Measurements from ENCODE around the gene SPAG16. TPM values are rescaled to one million over a fixed set of nuclear protein-coding genes. Genes with fewer than 3 reads are reported as not detected.

Gene SPAG16
- total RNA-seq, 2 donors from 2014 or later: 5.3 to 6.6 TPM

DNA sequence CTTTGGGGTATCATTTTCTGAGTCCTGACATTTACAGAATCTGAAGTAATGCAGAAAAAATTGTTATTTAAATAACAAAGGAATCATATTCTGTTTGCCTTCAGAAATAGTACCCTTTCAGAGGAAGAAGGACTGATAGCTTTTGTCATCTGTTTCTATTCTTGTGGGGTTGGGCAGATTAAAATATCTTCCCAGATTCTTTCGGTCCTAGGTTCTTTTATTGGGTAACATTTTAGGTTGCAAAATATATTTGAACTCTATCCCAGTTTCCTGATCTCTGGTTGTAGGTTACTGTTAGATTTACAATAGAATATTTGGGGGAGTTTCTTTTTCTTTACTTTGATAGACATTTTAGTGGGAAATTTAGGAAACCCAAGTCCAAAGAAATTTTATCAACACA, 550.5 kb downstream of the SPAG16 start:
- Mint-ChIP-seq H3K4me3 (no peak overlapping the region), H3K9me3 (peaks cover 9% of the 10 kb centered on the region), H3K36me3 (no peaks in the 10 kb centered on the region), H3K27me3 (no peaks in the 10 kb centered on the region), H3K4me1 (ENCODE audit: low read depth in 2 of 2) (no peaks in the 10 kb centered on the region), H3K27ac (no peak overlapping the region)
- DNase-seq (ENCODE audit: low spot score) (no peak), ATAC-seq (no peak)

DNA sequence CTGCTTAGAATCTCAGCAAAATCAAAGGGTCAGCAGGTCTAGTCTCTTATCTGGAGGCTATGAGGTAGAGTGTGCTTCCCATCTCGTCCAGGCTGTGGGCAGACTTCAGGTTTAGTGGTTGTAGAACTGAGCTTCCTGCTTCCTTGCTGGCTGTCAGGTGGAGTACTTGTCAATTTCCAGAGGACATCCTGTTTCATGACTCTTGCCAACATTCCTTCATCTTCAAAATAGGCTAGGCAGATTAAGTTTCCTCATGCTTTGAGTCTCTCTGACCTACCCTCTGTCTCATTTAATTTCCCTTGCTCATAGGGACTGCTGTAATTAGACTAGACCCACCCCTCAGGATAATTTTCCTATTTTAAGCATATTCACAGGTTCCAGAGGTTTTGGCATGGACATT, 562.6 kb downstream of the SPAG16 start:
- Mint-ChIP-seq H3K4me3 (no peak overlapping the region), H3K4me1 (ENCODE audit: low read depth in 2 of 2) (no peaks in the 10 kb centered on the region), H3K27ac (no peak overlapping the region), H3K36me3 (no peaks in the 10 kb centered on the region), H3K27me3 (no peaks in the 10 kb centered on the region), H3K9me3 (no peaks in the 10 kb centered on the region)
- DNase-seq (ENCODE audit: low spot score) (no peak), ATAC-seq (no peak)

DNA sequence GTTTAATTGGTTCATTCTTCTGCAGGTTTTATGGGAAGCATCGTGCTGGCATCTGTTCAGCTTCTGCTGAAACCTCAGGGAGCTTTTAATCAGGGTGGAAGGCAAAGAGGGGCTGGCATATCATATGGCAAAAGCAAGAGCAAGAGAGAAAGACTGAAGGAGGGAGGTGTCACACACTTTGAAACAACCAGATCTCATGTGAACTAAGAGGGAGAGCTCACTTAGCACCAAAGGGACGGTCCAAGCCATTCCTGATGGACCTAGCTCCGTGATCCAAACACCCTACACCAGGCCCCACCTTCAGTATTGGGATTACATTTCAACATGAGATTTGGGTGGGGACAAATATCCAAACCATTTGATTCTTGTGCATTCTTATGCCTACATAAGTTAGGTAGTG, 563.1 kb downstream of the SPAG16 start:
- H3K4me3 Mint-ChIP-seq: no peak overlapping the region
- H3K4me1 Mint-ChIP-seq (ENCODE audit: low read depth in 2 of 2): no peaks in the 10 kb centered on the region
- H3K27me3 Mint-ChIP-seq: no peaks in the 10 kb centered on the region
- ATAC-seq (no peak), DNase-seq (ENCODE audit: low spot score) (no peak)
- no peak overlapping the region for H3K27ac Mint-ChIP-seq
- no peaks in the 10 kb centered on the region for H3K9me3 Mint-ChIP-seq
- H3K36me3 Mint-ChIP-seq: no peaks in the 10 kb centered on the region

DNA sequence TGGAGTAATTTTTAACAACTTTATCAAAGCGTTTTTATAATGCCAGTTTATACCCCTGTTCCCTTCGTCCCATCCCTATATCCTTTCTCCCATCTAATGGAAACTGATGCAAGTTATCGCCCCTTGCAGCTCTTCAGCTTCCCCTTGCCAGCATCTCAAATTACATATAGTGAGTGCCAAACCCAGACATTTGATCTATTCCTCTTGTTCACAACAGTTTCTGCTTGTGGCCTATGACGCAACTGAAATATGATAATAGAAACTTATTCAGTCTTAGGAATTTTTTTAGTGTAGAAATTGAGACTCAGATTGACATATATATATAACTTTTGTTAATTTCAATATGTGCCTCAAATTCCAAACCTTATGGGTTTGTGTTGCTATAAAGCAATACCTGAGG, 564.4 kb downstream of the SPAG16 start:
- Mint-ChIP-seq H3K36me3 (no peaks in the 10 kb centered on the region), H3K4me3 (no peak overlapping the region), H3K27ac (no peak overlapping the region), H3K27me3 (no peaks in the 10 kb centered on the region), H3K4me1 (ENCODE audit: low read depth in 2 of 2) (no peaks in the 10 kb centered on the region), H3K9me3 (no peaks in the 10 kb centered on the region)
- DNase-seq (ENCODE audit: low spot score) (no peak), ATAC-seq (no peak)

DNA sequence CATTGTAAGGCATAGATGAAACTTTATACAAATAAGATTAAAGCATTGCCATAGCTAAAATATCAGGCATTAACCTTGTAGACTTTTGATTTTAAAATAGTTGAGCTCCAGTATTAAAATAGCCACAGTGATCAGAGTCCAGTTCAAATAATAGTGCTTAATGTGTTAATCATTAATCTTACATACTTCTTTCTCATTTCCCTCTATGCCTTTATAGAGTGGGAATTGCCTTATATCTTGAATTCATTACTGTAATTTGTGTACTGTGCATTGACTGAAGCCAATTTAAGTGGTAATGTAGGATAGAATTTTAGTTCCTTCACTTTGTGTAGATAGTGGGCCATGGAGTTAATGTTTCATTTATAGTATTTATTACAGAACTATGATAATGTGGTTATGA, 577.4 kb downstream of the SPAG16 start:
- DNase-seq (ENCODE audit: low spot score) (no peak), ATAC-seq (no peak)
- Mint-ChIP-seq H3K36me3 (no peaks in the 10 kb centered on the region), H3K27me3 (no peaks in the 10 kb centered on the region), H3K27ac (no peak overlapping the region), H3K4me1 (ENCODE audit: low read depth in 2 of 2) (no peaks in the 10 kb centered on the region), H3K4me3 (no peak overlapping the region), H3K9me3 (no peaks in the 10 kb centered on the region)

DNA sequence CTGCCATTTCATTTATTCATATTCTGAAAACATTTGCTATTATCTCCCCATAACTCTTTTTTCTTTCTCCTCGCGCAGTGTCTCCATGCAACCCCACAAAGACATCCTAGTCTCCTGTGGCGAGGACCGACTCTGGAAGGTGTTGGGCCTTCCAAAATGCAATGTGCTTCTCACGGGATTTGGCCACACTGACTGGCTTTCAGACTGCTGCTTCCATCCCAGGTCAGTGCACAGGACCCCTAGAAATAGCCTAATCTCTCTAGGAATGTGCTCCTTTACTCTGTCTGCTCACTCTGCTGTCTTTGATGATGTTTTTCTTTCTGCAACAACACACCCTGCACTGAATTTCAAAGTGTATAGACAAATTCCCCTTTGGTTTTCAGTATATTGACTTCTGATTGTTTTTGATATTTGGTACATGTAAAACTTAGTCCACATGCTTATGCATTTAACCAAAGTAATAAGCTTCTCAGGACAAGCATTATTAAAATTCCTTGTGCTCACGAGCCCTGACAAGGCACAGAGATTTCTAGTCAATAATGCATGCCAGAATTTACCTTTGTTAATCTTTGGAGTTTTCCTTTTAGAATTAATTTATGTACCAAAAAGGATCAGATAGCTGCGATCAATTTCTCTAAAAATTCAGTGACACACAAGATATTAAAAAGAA, 578.3 kb downstream of the SPAG16 start:
- H3K4me3 Mint-ChIP-seq: no peak overlapping the region
- no peaks in the 10 kb centered on the region for H3K36me3 Mint-ChIP-seq
- H3K9me3 Mint-ChIP-seq: no peaks in the 10 kb centered on the region
- H3K27me3 Mint-ChIP-seq: no peaks in the 10 kb centered on the region
- no peak overlapping the region for H3K27ac Mint-ChIP-seq
- no peak for ATAC-seq
- H3K4me1 Mint-ChIP-seq (ENCODE audit: low read depth in 2 of 2): no peaks in the 10 kb centered on the region
- no peak for DNase-seq (ENCODE audit: low spot score)

DNA sequence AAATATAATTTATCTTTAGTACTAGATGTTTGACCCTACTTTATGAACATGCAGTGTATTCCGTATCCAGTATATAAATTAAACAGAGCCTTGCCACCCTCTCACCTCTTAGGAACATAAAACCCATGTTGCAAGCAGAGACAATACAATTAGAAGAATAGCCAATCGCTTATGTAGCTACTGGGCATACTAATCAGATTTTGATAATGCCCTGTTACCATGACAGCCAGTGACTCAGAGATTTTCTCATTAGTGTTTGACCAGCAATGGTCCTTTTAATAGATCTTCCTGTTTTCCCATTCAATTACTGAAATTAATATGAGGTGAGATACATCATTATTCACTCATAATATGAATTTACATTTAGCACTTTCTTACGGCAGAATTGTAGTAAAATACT, 579.3 kb downstream of the SPAG16 start:
- DNase-seq (ENCODE audit: low spot score) (no peak), ATAC-seq (no peak)
- H3K36me3 Mint-ChIP-seq: no peaks in the 10 kb centered on the region
- H3K27ac Mint-ChIP-seq: no peak overlapping the region
- no peaks in the 10 kb centered on the region for H3K9me3 Mint-ChIP-seq
- no peaks in the 10 kb centered on the region for H3K4me1 Mint-ChIP-seq (ENCODE audit: low read depth in 2 of 2)
- no peaks in the 10 kb centered on the region for H3K27me3 Mint-ChIP-seq
- no peak overlapping the region for H3K4me3 Mint-ChIP-seq

DNA sequence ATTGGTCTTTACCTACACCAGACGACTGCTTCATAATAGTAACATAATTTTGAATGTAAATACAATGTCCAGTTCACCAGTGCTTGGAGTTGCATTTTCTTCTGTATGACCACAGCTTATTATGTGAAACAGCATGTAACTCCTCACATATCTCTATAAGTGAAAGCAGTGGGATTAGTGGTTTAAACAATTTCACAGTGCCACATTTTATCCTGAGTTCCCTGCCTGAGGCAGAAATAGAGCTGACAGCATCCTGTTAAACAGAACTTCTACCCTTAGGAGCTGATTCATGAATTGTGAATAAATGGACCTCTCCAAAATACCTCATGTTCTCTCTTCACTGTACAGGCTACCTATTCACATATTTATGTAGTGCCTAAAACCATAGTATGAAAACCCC, 584.3 kb downstream of the SPAG16 start:
- no peak for DNase-seq (ENCODE audit: low spot score)
- H3K4me1 Mint-ChIP-seq (ENCODE audit: low read depth in 2 of 2): no peaks in the 10 kb centered on the region
- H3K27me3 Mint-ChIP-seq: no peaks in the 10 kb centered on the region
- H3K9me3 Mint-ChIP-seq: peaks cover 5% of the 10 kb centered on the region
- H3K4me3 Mint-ChIP-seq: no peak overlapping the region
- ATAC-seq: no peak
- H3K36me3 Mint-ChIP-seq: no peaks in the 10 kb centered on the region
- no peak overlapping the region for H3K27ac Mint-ChIP-seq

DNA sequence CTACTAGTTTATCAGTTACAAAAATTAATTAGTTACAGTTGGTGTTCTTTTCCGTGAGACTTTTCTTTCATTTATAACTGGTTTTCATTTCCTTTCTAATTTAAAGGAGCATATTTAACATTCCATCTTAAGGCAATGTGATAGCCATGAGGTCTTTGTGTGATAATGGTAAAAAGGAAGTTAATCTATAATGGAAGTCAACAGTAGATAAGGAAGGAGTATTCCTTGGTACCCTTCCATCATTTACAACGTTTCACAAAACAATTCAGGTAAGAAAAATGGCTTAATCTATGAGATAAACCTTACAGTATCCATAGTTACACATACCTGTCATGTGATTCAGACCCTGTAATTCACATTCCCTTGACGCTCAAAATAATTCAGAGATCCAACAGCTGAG, 601.2 kb downstream of the SPAG16 start:
- Mint-ChIP-seq H3K4me3 (no peak overlapping the region), H3K27me3 (no peaks in the 10 kb centered on the region), H3K27ac (no peak overlapping the region), H3K4me1 (ENCODE audit: low read depth in 2 of 2) (no peaks in the 10 kb centered on the region), H3K36me3 (no peaks in the 10 kb centered on the region), H3K9me3 (peaks cover 21% of the 10 kb centered on the region)
- no peak for DNase-seq (ENCODE audit: low spot score)
- ATAC-seq: no peak

DNA sequence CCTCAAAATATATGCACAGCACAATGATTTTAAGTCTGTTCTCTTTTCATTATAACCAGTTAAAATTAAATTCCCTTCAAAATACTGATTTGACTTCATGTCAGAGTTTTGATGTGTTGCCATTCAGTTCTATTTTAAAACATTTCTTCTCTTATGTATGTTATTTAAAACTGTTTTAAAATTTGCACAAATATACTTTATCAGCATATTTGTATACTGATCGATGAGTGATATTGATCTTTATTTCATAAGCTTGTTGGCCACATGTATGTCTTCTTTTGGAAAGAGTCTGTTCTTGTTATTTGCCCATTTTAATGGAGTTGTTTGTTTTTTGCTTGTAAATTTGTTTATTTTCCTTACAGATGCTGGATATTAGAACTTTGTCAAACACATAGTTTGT, 630.2 kb downstream of the SPAG16 start:
- Mint-ChIP-seq H3K27ac (no peak overlapping the region), H3K27me3 (no peaks in the 10 kb centered on the region), H3K4me3 (no peak overlapping the region), H3K4me1 (ENCODE audit: low read depth in 2 of 2) (no peaks in the 10 kb centered on the region), H3K36me3 (peaks cover 4% of the 10 kb centered on the region), H3K9me3 (peaks cover 10% of the 10 kb centered on the region)
- ATAC-seq: no peak
- DNase-seq (ENCODE audit: low spot score): no peak

DNA sequence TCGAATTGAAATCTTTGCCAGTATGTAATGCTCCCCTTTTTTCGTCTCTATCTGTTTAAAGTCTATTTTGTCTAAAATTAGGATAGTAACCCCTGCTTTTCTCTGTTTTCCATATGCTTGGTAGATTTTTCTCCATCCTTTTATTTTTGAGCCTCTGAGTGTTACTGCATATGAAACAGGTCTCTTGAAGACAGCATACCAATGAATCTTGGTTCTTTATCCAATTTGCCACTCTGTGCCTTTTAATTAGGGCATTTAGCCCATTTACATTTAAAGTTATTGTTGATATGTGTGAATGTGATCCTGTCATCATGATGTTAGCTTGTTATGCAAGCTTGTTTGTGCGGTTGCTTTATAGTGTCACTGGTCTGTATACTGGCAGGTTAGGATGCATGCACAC, 635.8 kb downstream of the SPAG16 start:
- DNase-seq (ENCODE audit: low spot score): no peak
- peaks cover 18% of the 10 kb centered on the region for H3K36me3 Mint-ChIP-seq
- no peak overlapping the region for H3K27ac Mint-ChIP-seq
- H3K9me3 Mint-ChIP-seq: peaks cover 21% of the 10 kb centered on the region
- no peaks in the 10 kb centered on the region for H3K4me1 Mint-ChIP-seq (ENCODE audit: low read depth in 2 of 2)
- no peak for ATAC-seq
- H3K4me3 Mint-ChIP-seq: no peak overlapping the region
- no peaks in the 10 kb centered on the region for H3K27me3 Mint-ChIP-seq

DNA sequence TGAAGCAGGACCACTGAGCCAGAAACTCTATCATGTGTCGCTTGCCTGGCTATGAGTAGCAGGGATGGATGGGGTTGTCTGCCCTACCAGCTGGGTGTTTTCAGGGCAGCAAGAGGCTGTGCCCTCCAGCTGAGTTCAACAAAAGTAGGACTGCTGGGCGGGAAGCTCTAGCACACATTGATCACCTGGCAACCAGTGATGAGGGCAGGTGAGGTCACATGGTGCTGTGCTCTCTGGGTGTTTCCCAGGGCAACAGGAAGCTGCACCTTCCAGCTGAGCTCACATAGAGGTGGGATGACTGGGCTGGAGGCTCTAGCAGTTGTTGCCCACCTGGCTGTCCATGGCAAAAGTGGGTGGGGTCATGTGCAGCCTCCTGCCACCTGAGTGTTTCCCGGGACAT, 639.3 kb downstream of the SPAG16 start:
- H3K9me3 Mint-ChIP-seq: peaks cover 15% of the 10 kb centered on the region
- H3K36me3 Mint-ChIP-seq: peaks cover 18% of the 10 kb centered on the region
- H3K27me3 Mint-ChIP-seq: no peaks in the 10 kb centered on the region
- no peak overlapping the region for H3K4me3 Mint-ChIP-seq
- peak in 1 of 2 donors; percentile 28 for ATAC-seq
- H3K27ac Mint-ChIP-seq: no peak overlapping the region
- no peaks in the 10 kb centered on the region for H3K4me1 Mint-ChIP-seq (ENCODE audit: low read depth in 2 of 2)
- no peak for DNase-seq (ENCODE audit: low spot score)

DNA sequence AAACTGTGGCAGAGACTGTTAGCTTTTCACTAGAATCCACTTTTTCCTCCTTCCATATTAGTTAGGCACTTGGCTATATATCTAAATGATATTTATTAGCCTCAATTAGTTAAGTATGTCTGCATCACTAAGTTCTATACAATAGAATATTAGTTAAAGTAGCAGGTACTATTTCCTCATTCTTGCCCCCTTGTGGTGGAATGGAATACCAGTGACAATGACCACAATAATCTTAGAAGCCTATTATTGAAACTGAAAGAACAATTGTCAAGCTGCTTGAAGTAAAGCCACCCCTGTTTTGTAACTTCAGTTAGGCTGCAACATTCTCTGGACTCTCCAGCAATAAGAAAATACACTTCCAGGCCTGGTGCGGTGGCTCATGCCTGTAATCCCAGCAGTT, 650.3 kb downstream of the SPAG16 start:
- no peak overlapping the region for H3K27ac Mint-ChIP-seq
- no peaks in the 10 kb centered on the region for H3K27me3 Mint-ChIP-seq
- DNase-seq (ENCODE audit: low spot score) (no peak), ATAC-seq (no peak)
- H3K36me3 Mint-ChIP-seq: no peaks in the 10 kb centered on the region
- H3K9me3 Mint-ChIP-seq: no peaks in the 10 kb centered on the region
- H3K4me3 Mint-ChIP-seq: no peak overlapping the region
- no peaks in the 10 kb centered on the region for H3K4me1 Mint-ChIP-seq (ENCODE audit: low read depth in 2 of 2)

DNA sequence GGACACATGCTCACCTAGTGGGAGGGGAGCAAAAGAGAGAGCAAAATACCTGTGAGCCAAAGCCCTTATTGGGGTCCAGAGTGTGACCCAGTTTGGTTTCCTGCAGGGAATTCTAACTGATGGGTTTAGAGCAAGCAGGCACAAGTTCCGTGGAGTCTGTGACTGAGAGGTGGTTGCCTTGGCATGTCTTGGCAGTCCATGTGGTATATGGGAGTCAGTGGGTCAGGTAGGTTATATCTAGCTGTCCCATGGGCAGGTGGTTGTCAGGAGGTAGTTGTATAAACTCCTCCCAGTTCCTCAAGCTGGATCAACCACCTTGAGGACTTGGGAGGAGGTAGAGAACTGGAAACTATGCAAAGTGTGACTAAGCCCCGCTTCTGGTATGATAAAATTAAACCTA, 673.8 kb downstream of the SPAG16 start:
- H3K27ac Mint-ChIP-seq: no peak overlapping the region

DNA sequence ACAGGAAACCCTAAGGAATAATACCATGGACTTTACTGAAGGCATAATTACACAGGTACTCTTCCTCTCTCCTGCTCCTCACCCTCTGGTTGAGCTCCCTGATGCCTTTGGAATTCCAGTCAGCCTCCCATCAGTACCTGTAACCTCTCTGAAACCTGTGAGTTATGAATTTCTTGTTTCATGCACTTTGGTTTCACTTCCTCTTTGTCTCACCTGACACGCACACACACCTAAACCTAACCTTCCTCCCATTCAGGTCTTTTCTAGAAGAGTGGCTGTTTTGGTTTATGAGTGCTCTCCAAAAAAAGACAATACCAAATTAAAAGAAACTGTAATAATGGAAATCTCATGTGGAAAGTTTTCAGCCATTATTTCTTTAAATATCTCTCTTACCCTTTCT, 675.3 kb downstream of the SPAG16 start:
- H3K27me3 Mint-ChIP-seq: no peaks in the 10 kb centered on the region
- ATAC-seq: no peak
- H3K9me3 Mint-ChIP-seq: peaks cover 7% of the 10 kb centered on the region
- no peak overlapping the region for H3K4me3 Mint-ChIP-seq
- no peaks in the 10 kb centered on the region for H3K4me1 Mint-ChIP-seq (ENCODE audit: low read depth in 2 of 2)
- DNase-seq (ENCODE audit: low spot score): no peak
- no peaks in the 10 kb centered on the region for H3K36me3 Mint-ChIP-seq
- no peak overlapping the region for H3K27ac Mint-ChIP-seq

More for the DNA sequence above, 673.8 kb downstream of the SPAG16 start:
- ATAC-seq (no peak), DNase-seq (ENCODE audit: low spot score) (no peak)
- Mint-ChIP-seq H3K36me3 (no peaks in the 10 kb centered on the region), H3K4me3 (no peak overlapping the region), H3K4me1 (ENCODE audit: low read depth in 2 of 2) (no peaks in the 10 kb centered on the region), H3K9me3 (peaks cover 7% of the 10 kb centered on the region), H3K27me3 (no peaks in the 10 kb centered on the region)
